ENCODE data around the gene MARCHF2. TPM values are rescaled to one million over a fixed set of nuclear protein-coding genes. Genes with fewer than 3 reads are reported as not detected.

The MARCHF2 gene, protein sequence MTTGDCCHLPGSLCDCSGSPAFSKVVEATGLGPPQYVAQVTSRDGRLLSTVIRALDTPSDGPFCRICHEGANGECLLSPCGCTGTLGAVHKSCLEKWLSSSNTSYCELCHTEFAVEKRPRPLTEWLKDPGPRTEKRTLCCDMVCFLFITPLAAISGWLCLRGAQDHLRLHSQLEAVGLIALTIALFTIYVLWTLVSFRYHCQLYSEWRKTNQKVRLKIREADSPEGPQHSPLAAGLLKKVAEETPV
- total RNA-seq = 64.3 and 76.9 TPM in 2 replicates

DNA sequence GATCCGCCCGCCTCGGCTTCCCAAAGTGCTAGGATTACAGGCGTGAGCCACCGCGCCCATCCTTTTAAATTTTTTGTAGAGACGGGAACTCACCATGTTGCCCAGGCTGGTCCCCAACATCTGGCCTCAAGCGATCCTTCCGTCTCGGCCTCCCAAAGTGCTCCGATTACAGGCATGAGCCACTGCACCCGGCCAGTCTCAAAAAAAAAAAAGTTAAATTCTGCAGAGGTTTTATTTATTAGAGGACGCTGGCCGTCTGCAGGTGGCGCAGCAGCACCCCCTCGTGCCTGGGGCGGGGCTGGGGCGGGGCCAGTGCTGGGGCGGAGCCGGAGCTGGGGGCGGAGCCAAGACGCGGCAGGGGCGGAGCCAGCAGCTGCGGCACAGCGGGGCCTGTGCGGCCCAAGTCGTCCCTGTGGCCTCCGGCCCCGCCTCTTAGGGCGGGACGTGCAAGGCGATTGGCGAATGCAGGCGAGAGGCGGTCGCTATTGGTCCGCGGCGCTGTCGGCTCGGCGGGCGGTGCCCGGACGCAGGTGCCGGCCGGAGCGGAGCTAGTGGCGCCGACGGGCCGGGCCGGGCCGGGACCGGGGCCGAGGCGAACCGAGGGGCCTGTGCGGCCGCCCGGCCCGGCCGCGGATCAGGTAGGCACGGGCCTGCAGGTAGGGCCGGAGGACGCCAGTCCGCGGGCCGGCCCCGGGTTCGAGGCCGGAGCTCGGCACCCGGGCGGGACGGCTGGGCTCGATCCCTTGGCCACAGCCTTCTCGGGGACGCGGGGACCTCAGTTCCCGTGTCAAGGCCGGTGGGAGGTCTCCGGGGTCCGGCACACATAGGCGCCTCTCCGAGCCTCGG lies at the start of gene MARCHF2:
Gene MARCHF2 (plus strand): TSS at position 523 of the 846 bp plus-strand sequence. CDS start 8,536 bp downstream, outside the sequence.

DNA sequence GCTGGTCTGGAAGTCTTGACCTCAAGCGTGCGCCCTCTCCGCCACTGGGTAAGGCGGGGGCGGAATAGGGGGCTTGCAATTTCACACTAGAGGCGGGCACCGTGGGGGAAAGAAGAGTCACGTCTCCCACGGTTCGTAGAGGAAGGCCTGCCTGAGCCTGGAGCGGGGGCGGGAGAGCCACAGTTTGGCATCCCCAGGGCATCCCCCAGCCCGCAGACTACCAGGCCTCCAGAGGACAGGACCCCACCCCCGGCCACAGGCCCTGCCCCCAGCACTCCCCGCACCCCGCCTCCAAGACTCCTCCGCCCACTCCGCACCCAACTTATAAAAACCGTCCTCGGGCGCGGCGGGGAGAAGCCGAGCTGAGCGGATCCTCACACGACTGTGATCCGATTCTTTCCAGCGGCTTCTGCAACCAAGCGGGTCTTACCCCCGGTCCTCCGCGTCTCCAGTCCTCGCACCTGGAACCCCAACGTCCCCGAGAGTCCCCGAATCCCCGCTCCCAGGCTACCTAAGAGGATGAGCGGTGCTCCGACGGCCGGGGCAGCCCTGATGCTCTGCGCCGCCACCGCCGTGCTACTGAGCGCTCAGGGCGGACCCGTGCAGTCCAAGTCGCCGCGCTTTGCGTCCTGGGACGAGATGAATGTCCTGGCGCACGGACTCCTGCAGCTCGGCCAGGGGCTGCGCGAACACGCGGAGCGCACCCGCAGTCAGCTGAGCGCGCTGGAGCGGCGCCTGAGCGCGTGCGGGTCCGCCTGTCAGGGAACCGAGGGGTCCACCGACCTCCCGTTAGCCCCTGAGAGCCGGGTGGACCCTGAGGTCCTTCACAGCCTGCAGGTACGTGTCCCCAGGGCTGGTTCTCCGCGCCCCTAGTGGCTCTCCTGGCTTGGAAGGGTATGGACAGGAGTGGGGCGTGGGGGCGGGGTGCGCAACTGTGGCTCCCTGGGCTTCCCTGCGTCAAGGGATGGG lies 49.0 kb upstream of the MARCHF2 start, which contains the start of gene ANGPTL4:
Gene ANGPTL4 (plus strand): TSS at position 353 of the 969 bp plus-strand sequence. CDS start 167 bp downstream, at position 520.

DNA sequence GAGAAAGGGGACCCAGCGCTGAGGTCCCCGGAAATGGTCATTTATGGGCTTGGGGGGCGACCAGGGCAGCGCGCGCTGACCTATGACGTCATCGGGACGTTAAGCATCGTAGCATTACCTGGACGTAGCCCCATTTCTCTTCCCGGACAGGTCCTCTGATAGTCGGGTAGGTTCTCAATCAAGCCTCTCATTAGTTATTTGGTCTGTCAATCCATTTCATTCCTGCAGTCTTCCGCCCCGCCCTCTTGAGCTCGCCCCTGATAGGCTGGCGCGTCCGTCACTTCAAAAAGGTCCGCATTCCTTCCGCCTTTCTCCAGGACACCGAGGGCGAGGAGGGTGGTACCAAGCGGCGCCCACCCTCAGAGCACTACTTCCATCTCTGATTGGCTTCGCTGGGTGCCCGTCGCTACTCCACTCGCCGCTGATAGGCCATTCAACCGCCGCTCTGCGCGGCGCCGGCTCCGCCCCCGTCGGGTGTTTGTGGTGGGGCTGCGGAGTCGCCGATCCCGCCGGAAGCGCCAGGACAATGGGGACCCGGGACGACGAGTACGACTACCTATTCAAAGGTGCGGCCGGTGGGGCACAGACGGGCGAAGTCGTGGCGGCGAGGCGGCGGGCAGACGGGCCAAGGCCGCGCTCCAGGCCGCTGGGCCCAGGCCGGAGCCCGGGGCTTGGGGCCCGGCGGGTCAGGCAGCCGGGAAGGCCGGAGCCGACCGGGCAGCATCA lies 23.1 kb upstream of the MARCHF2 start, which contains the start of gene RAB11B:
Gene RAB11B (plus strand): TSS at position 470 of the 726 bp plus-strand sequence. CDS start 57 bp downstream, at position 527.

DNA sequence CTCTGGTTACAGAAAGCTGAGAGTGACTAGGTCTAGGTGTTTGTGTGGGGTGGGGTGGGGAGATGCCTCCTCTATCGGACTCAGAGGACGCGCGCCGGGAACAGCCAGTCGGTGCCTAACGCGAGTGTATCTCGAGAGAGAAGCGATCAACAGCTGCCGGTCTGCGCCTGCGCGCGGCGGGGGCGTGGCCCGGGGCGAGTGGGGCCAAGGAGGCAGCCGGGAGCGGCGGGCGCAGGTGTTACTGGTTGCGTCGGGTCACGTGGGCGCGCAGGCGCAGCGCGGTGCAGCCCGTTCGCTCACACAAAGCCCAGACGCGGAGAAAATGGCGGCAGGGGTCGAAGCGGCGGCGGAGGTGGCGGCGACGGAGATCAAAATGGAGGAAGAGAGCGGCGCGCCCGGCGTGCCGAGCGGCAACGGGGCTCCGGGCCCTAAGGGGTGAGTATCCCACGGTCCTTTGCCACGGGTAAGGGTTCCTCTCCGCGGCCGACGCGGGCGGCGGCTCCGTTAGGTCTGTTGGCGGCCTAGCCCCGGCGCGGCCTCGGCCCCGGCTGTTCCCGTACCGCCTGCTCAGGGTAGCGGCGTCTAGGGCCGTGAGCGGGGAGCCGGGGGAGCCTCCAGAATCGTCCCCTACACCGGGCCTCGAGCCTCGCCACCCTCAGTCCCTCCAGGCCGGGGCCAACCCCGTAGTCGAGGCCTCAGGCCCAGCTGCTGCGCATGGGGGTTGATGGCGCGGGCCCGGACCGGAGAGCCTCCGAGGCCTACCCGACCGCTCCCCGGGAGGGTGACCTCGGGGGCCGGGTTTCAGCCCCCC lies 31.8 kb downstream of the MARCHF2 start, which contains the start of gene HNRNPM:
Gene HNRNPM (plus strand): TSS at position 299 of the 811 bp plus-strand sequence. CDS start 24 bp downstream, at position 323.

Other genes starting within 250 kb of the MARCHF2 start
- 11.0 and 19.0 TPM in 2 replicates for gene CERS4, start 203.9 kb upstream of the MARCHF2 start, total RNA-seq
- gene CD320, start 104.9 kb upstream of the MARCHF2 start, total RNA-seq = 49.6 and 52.1 TPM in 2 replicates
- gene NDUFA7, start 91.9 kb upstream of the MARCHF2 start, total RNA-seq = 6.8 and 8.0 TPM in 2 replicates
- gene RPS28, start 91.8 kb upstream of the MARCHF2 start, total RNA-seq = 200 and 362 TPM in 2 replicates
- gene KANK3, start 70.0 kb upstream of the MARCHF2 start, total RNA-seq = 0.18 TPM in 1 of 2 replicates, not detected in the other
- 8.6 and 13.4 TPM in 2 replicates for gene ANGPTL4, start 49.1 kb upstream of the MARCHF2 start, total RNA-seq
- 37.1 and 73.7 TPM in 2 replicates for gene RAB11B, start 22.9 kb upstream of the MARCHF2 start, total RNA-seq
- 44.8 and 68.2 TPM in 2 replicates for gene HNRNPM, start 31.7 kb downstream of the MARCHF2 start, total RNA-seq
- gene PRAM1, start 89.3 kb downstream of the MARCHF2 start, total RNA-seq = not detected in 2 replicates
- gene ZNF414, start 100.9 kb downstream of the MARCHF2 start, total RNA-seq = 7.6 and 9.5 TPM in 2 replicates
- under 0.01 and 0.05 TPM in 2 replicates for gene MYO1F, start 164.1 kb downstream of the MARCHF2 start, total RNA-seq
- 11.9 and 21.7 TPM in 2 replicates for gene ADAMTS10, start 197.4 kb downstream of the MARCHF2 start, total RNA-seq
- gene NFILZ, start 217.3 kb downstream of the MARCHF2 start, total RNA-seq = not detected in 2 replicates

Measured in smooth muscle cell of the umbilical artery (primary cell).